Hematopoietic multipotent progenitor cell treated with erythropoietin and hydrocortisone succinate and interleukin-3 and kit ligand, for 8 days (in vitro differentiated cells): ENCODE results near the gene EIF5A.

ENCODE experiments used
- DNase-seq: peaks from one replicate; pipeline ENCODE4 v3.0.0-alpha.2; 2015

EIF5A gene

GRCh38 chr17:7357381-7357780 is 50.0 kb downstream of the EIF5A start:
- no peak for DNase-seq

GRCh38 chr17:7361906-7362305 is 54.5 kb downstream of the EIF5A start:
- no peak for DNase-seq
